Measurements from ENCODE around the gene HNRNPA0. TPM values are rescaled to one million over a fixed set of nuclear protein-coding genes. Genes with fewer than 3 reads are reported as not detected.

HNRNPA0 gene
- total and polyA plus RNA-seq, 2 donors (not counting 1 experiment from before 2014, with no cell fraction given) = 31.5 to 34.2 TPM

DNA sequence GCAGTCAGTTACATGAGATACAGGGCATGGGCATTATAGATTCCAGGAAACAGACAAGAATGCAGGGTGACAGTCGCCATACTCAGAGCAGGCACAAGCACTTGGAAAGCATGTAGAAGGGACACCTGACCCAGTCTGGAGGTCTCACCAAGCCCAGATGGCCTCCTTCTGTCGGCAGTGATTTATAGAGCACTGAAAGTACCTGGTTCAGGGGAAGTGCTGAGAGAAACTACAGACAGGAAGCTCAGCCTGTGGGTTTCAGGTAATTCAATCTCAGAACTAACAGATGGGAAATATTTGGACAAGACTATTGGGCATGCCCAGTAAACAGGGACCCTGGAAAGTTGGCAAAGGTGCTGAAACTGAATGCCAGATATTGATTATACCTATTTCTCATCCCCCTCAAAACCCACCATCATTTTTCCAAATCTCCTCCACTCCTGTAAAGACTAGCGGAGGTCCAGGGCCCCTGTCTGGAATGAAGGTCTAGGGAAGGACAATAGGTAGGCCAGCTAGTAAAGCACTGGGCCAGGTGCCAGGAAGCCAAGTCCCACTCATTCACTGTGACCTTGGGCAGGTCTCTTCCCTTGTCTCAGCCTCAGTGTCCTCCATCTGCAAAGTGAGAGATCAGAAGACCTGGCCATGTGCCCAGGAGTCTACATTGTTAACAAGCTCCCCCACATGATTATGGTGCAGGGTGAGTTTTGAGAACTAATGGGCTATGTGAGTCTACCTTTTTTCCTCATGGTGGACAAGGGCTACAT is 45.2 kb downstream of the HNRNPA0 start:
- no peak overlapping the region for H3K27ac Mint-ChIP-seq
- Histone ChIP-seq H3K27ac (ENCODE audit: low read length in 2 of 2) (no peak overlapping the region), H3K27me3 (replicated peaks in 1 of 4; ENCODE audit: control extremely low read depth in 1 of 4, control insufficient read depth in 3 of 4, insufficient read depth in 4 of 4, low read length in 3 of 4) (no peaks in the 10 kb centered on the region), H3K9ac (ENCODE audit: low read length) (no peak overlapping the region), H3K4me2 (replicated peaks; ENCODE audit: low read depth, low read length, poor library complexity, severe bottlenecking) (no peak overlapping the region), H3K9me3 (ENCODE audit: control extremely low read depth in 1 of 3, control insufficient read depth in 2 of 3, insufficient read depth in 1 of 3, low read length in 2 of 3) (peaks cover 0 to 4% (median 2%) of the 10 kb centered on the region in 3 donors), H2AFZ (ENCODE audit: insufficient read depth, low read depth, low read length, poor library complexity, severe bottlenecking) (no peak overlapping the region), H3K4me1 (ENCODE audit: control insufficient read depth in 2 of 2, insufficient read depth in 2 of 2, low read length in 2 of 2) (no peaks in the 10 kb centered on the region), H3K36me3 (replicated peaks in 1 of 2; ENCODE audit: control extremely low read depth in 1 of 2, control insufficient read depth in 1 of 2, extremely low read depth in 1 of 2, insufficient read depth in 2 of 2, low read length in 1 of 2) (no peaks in the 10 kb centered on the region), H4K20me1 (ENCODE audit: control insufficient read depth, insufficient read depth, low read length, poor library complexity, severe bottlenecking) (no peaks in the 10 kb centered on the region), H3K79me2 (ENCODE audit: control insufficient read depth, insufficient read depth, low read length) (no peaks in the 10 kb centered on the region), H3K4me3 (ENCODE audit: control extremely low read depth in 1 of 5, extremely low read depth in 1 of 5, insufficient read depth in 1 of 5, low read depth in 2 of 5, low read length in 4 of 5) (no peak overlapping the region)
- H3K4me3 Mint-ChIP-seq = no peak overlapping the region
- no peaks in the 10 kb centered on the region for H3K9me3 Mint-ChIP-seq (ENCODE audit: insufficient read depth)
- DNase-seq (no peak), ATAC-seq (ENCODE audit: low read depth) (no peak)
- 86% methylated on average over 2 of the region's 3 CpGs for WGBS (ENCODE audit: insufficient coverage)
- H3K27me3 Mint-ChIP-seq = no peaks in the 10 kb centered on the region
- intact Hi-C loops (cut with micrococcal nuclease) = no loop called here
- no peaks in the 10 kb centered on the region for H3K4me1 Mint-ChIP-seq
- TF ChIP-seq, protein P1, sequence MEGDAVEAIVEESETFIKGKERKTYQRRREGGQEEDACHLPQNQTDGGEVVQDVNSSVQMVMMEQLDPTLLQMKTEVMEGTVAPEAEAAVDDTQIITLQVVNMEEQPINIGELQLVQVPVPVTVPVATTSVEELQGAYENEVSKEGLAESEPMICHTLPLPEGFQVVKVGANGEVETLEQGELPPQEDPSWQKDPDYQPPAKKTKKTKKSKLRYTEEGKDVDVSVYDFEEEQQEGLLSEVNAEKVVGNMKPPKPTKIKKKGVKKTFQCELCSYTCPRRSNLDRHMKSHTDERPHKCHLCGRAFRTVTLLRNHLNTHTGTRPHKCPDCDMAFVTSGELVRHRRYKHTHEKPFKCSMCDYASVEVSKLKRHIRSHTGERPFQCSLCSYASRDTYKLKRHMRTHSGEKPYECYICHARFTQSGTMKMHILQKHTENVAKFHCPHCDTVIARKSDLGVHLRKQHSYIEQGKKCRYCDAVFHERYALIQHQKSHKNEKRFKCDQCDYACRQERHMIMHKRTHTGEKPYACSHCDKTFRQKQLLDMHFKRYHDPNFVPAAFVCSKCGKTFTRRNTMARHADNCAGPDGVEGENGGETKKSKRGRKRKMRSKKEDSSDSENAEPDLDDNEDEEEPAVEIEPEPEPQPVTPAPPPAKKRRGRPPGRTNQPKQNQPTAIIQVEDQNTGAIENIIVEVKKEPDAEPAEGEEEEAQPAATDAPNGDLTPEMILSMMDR (IDR thresholded peaks at IDR 0.05) = no peak
- TF ChIP-seq EZH2 (IDR thresholded peaks at IDR 0.05; ENCODE audit: borderline replicate concordance, insufficient read depth, low read depth, low read length, poor library complexity, severe bottlenecking) = no peak
- ChIA-PET CTCF (no interaction called here), POLR2A (no interaction called here)

DNA sequence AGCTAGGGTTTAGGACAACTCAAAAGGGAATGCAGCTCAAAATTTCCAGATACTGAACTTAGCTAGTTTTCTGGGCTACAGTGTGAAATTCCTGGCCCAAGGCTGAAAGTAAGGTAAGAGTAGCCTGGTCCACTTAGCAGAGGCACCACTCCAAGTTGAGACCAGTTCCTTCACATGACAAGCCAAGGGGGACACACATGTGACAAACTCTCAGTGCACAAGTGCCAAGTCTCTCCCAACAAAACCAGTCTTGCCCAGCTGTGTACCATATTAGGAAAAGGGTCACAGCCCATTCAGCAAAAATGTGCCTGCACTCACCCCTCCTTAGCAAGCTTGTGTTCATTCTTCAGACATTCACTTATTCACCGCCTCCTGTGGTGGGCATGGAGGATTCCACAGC is 46.1 kb downstream of the HNRNPA0 start:
- Histone ChIP-seq H3K27me3 (replicated peaks in 1 of 4; ENCODE audit: control extremely low read depth in 1 of 4, control insufficient read depth in 3 of 4, insufficient read depth in 4 of 4, low read length in 3 of 4) (no peaks in the 10 kb centered on the region), H4K20me1 (ENCODE audit: control insufficient read depth, insufficient read depth, low read length, poor library complexity, severe bottlenecking) (no peaks in the 10 kb centered on the region), H3K9ac (ENCODE audit: low read length) (no peak overlapping the region), H3K36me3 (replicated peaks in 1 of 2; ENCODE audit: control extremely low read depth in 1 of 2, control insufficient read depth in 1 of 2, extremely low read depth in 1 of 2, insufficient read depth in 2 of 2, low read length in 1 of 2) (no peaks in the 10 kb centered on the region), H2AFZ (ENCODE audit: insufficient read depth, low read depth, low read length, poor library complexity, severe bottlenecking) (no peak overlapping the region), H3K79me2 (ENCODE audit: control insufficient read depth, insufficient read depth, low read length) (no peaks in the 10 kb centered on the region), H3K4me1 (ENCODE audit: control insufficient read depth in 2 of 2, insufficient read depth in 2 of 2, low read length in 2 of 2) (no peaks in the 10 kb centered on the region), H3K4me3 (ENCODE audit: control extremely low read depth in 1 of 5, extremely low read depth in 1 of 5, insufficient read depth in 1 of 5, low read depth in 2 of 5, low read length in 4 of 5) (no peak overlapping the region), H3K9me3 (ENCODE audit: control extremely low read depth in 1 of 3, control insufficient read depth in 2 of 3, insufficient read depth in 1 of 3, low read length in 2 of 3) (peaks cover 0 to 2% (median 2%) of the 10 kb centered on the region in 3 donors), H3K4me2 (replicated peaks; ENCODE audit: low read depth, low read length, poor library complexity, severe bottlenecking) (no peak overlapping the region), H3K27ac (ENCODE audit: low read length in 2 of 2) (no peak overlapping the region)
- H3K4me3 Mint-ChIP-seq = no peak overlapping the region
- H3K4me1 Mint-ChIP-seq = no peaks in the 10 kb centered on the region
- no peaks in the 10 kb centered on the region for H3K27me3 Mint-ChIP-seq
- intact Hi-C loops (cut with micrococcal nuclease) = no loop called here
- no peak overlapping the region for H3K27ac Mint-ChIP-seq
- no peak for ATAC-seq (ENCODE audit: low read depth)
- no peaks in the 10 kb centered on the region for H3K9me3 Mint-ChIP-seq (ENCODE audit: insufficient read depth)
- TF ChIP-seq, protein P1 (IDR thresholded peaks at IDR 0.05) = no peak
- TF ChIP-seq EZH2 (IDR thresholded peaks at IDR 0.05; ENCODE audit: borderline replicate concordance, insufficient read depth, low read depth, low read length, poor library complexity, severe bottlenecking) = no peak
- ChIA-PET POLR2A (no interaction called here), CTCF (no interaction called here)
- no peak for DNase-seq
- 100% methylated on average over 1 of the region's 1 CpG for WGBS (ENCODE audit: insufficient coverage)

All from B cell (primary cell).